ENCODE results near the gene PRKCH.

GRCh38 chr14:61567838-61568571, 246.6 kb downstream of the PRKCH start:
- no peak for TF ChIP-seq ZNF8 (CRISPR knock-in tag; IDR thresholded peaks at IDR 0.05)
- TF ChIP-seq TOX (CRISPR knock-in tag; IDR thresholded peaks at IDR 0.05; ENCODE audit: borderline replicate concordance): no peak
- no peak for TF ChIP-seq ESRRG (CRISPR knock-in tag; IDR thresholded peaks at IDR 0.05)
- no peak for TF ChIP-seq OSR1 (CRISPR knock-in tag; IDR thresholded peaks at IDR 0.05)
- TF ChIP-seq TSHZ2 (CRISPR knock-in tag; IDR thresholded peaks at IDR 0.05): no peak
- TF ChIP-seq PATZ1 (CRISPR knock-in tag; IDR thresholded peaks at IDR 0.05; ENCODE audit: borderline replicate concordance): no peak
- no peak for TF ChIP-seq ZNF565 (CRISPR knock-in tag; conservative IDR thresholded peaks at IDR 0.05; ENCODE audit: low read depth)
- TF ChIP-seq ZFP3 (CRISPR knock-in tag; IDR thresholded peaks at IDR 0.05): no peak
- TF ChIP-seq ZNF70 (CRISPR knock-in tag; IDR thresholded peaks at IDR 0.05): no peak
- no peak for TF ChIP-seq POU6F1 (CRISPR knock-in tag; IDR thresholded peaks at IDR 0.05; ENCODE audit: borderline replicate concordance, low read depth)
- TF ChIP-seq CSRNP3 (CRISPR knock-in tag; IDR thresholded peaks at IDR 0.05): no peak

Data from SK-N-SH treated with all-trans-retinoic acid at 6 μM for 48 hours (cell line).